Daoy (cell line): ENCODE data around the gene BICD1. TPM values are rescaled to one million over a fixed set of nuclear protein-coding genes. Genes with fewer than 3 reads are reported as not detected.

Experiments
- DNase-seq: peaks from one replicate; pipeline ENCODE4 v3.0.0-alpha.2; 2015; ENCODE audit warnings: low read depth
- total RNA-seq: library from RNA; depleted of rRNA; stranded (reverse); fragments of >200 nt; shearing (Covaris generic); gene quantifications from 2 replicates; pipeline ENCODE4 v1.2.3, GENCODE V29; 2014

BICD1 gene
- total RNA-seq, 1 experiment from 2014 or later = 14.2 TPM

DNA sequence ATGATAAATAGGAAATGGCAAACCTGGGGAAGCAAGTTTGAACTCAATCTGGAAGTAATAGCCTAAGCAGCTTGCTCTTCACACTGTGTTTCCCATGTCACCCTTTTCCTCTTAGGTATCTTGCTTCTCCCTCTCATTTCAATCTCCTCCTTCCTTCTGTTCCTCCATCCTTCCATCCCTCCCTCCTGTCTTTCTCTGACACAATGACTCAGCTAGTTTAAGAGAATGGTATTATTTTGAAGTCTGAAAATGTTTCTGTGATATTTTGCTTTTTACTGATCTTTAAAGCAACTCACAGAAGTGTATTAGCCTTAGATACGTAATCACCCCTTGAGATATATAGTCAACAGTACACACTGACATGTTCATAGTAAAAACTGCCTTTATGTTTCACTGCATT lies 236.8 kb downstream of the BICD1 start:
- DNase-seq = no peak

GRCh38 chr12:32344047-32344446 lies 237.4 kb downstream of the BICD1 start:
- no peak for DNase-seq

DNA sequence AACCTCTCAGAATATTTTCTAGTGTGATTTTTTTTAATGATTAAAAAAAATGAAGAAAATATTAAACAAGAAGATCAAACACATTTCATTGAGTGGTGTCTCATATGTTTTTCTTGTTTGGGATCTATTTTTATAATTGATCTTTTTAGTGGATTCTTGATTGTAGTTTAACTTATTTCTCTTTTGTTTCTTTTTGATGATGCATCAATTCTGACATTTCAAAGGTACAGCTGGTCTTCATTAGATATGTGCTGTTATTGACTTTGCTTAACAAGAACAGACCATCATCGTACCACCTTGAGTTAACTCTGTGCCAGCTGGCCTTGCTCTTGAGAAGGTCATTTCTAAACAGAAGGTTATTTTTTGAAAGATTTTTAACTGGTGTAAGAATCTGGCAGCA lies 246.9 kb downstream of the BICD1 start:
- DNase-seq = no peak

- DNase-seq = no peak
Measured at GRCh38 chr12:32357601-32358249, 251.1 kb downstream of the BICD1 start.

GRCh38 chr12:32360956-32361355 lies 254.3 kb downstream of the BICD1 start:
- DNase-seq = no peak

DNA sequence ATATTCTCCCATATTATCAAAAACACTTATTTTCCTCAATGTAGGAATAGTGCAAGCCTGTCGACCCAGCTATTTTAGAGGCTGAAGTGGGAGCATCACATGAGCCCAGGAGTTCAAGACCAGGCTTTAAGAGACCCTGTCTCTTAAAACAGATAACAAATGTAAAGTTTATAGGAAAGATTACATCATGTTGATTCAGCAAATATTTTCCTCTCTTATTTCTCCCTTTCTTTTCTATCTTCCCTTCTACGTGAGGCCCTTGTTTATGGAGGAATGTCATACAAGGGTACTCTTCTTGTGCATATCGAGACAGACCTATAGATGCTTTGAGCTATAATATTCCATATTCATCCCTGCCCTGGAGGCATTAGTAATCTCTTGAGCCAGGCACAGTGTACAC lies 256.2 kb downstream of the BICD1 start:
- no peak for DNase-seq

GRCh38 chr12:32365473-32366064 lies 258.9 kb downstream of the BICD1 start:
- DNase-seq = peak; percentile 80

DNA sequence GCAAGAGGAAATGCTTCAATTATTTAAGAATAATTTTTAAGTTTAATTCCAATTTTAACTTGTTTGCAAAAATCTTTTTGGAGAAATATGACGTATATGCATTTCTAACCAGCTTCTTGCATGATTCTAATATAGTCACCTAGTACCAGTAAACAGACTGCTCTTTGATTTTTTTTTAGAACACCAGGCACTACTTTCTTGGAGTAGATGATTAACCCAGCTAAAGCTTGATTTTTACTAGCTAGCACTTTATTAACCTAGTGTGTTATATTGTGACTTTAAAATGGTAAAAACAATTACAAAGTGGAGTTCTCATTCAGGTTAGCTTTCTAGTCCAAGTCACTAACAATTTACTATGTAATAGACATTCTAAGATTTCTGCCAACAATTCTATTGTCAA lies 260.1 kb downstream of the BICD1 start:
- no peak for DNase-seq

DNA sequence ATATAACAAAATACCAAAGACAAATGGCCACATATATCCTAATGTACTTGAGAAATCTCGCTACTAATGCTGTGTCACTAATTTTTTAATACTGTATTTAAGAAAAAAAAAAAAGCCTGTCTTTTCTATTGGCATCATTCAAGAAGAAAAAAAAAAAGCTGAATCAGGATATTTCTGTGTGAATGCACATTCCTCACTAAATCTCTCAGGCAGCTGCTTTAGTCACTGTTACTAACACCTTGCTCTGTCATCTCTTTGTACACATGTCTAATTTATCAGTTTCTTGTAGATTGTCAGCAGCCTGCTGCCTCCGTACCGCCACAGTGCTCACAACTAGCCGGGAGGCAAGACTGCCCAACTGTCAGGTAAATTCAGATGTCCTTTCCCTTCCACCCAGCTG lies 260.7 kb downstream of the BICD1 start:
- DNase-seq = no peak

DNA sequence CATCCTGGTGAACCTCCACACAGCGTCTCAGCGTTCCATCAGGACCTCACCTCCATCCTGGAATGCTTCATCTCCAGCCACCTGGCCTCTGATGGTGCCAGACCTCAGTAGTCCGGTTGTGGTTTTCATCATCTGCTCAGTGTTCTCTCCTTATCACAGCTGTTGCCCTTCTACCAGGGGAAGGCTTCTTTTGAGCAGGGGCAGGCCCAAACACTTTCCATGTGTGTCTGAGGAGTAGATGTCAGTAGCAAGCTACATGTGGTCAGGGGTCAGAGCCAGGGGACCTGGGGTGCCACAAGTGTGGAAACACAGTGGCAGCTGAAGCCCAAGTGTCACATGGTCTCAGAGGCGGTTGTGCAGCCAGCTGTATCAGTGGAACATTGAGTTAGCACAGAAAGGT lies 262.6 kb downstream of the BICD1 start:
- no peak for DNase-seq

DNA sequence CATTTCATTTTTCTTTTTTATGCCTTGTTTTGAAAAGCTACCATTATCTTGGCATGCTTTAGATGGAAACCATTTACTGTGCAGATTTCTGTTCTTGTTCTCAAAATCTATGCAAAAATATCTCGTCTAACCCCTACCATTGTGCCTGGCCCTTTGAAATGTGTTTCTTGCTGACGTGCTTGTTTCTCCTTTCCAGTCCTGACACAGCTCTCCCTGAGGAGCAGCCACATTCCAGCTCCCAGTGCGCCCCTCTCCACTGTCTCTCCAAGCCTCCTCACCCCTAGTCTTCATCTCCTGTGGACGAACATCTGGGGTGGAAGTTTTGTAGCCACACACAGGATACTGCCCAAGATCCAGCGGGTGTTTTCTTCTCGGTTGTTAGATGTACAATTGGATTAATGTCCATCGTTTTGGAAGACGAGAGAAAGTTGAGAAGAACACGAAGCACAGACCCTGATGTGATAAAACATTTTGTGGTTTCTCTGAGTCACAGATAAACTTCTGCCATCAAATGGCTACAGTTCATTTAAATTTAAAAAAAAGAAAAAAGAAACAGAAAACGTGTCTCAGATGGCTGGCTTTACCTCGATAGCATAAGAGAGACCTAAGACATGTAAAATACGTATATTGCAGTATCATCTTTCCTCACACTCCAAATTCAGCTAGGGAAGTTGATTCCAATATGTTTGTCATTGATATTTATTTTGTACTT lies 270.9 kb downstream of the BICD1 start:
- no peak for DNase-seq

DNA sequence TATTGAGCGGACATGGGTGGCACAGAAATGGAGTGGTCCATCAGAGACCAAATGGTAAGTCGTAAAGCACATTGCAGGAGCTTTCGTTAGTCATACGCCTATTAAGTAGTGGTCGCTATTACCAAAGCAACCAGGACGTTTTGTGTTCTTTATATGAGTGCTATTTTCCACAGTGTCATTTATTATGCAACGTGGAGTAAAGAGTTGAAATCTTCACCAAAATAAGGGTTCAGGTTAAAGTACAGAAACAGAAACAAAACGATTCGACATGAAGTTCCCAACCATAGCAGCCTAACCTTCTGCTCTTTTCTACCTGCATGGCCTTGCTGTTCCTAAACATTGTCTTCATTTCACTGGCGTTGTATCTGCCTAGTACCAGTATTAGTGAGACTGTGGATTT lies 272.6 kb downstream of the BICD1 start:
- no peak for DNase-seq

- DNase-seq = no peak
Measured at GRCh38 chr12:32379667-32380066, 273.0 kb downstream of the BICD1 start.

- DNase-seq = no peak
Measured at GRCh38 chr12:32382226-32382625, 275.6 kb downstream of the BICD1 start.

- DNase-seq = no peak
Measured at GRCh38 chr12:32390572-32391219, 284.0 kb downstream of the BICD1 start.

DNA sequence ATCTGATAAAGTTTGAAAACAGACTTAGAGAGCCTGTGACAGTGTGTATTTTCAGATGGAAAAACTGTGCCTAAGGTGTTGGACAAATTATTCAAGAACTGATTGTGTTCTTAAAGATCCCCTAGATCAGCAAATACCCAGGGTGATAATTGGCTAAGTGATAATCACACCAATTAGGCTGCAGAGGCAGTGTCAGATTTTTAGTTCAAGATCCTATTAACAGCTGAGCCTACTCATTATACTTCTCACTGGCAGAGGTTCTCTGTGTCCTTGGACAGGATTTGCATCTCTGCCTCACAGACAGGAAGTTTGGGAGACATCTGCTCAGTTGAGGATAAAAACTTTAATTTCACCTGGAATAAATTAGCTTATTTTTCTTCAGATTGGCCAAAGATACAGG lies 288.4 kb downstream of the BICD1 start:
- no peak for DNase-seq

GRCh38 chr12:32397696-32398095 lies 291.0 kb downstream of the BICD1 start:
- DNase-seq = no peak

- DNase-seq = no peak
Measured at GRCh38 chr12:32398181-32398580, 291.5 kb downstream of the BICD1 start.

- DNase-seq = no peak
Measured at GRCh38 chr12:32398816-32399369, 292.2 kb downstream of the BICD1 start.

GRCh38 chr12:32399370-32400113 lies 292.9 kb downstream of the BICD1 start, which contains the start of gene FGD4:
Gene FGD4 (plus strand): TSS chr12:32399558.
- DNase-seq = peak; percentile 94

DNA sequence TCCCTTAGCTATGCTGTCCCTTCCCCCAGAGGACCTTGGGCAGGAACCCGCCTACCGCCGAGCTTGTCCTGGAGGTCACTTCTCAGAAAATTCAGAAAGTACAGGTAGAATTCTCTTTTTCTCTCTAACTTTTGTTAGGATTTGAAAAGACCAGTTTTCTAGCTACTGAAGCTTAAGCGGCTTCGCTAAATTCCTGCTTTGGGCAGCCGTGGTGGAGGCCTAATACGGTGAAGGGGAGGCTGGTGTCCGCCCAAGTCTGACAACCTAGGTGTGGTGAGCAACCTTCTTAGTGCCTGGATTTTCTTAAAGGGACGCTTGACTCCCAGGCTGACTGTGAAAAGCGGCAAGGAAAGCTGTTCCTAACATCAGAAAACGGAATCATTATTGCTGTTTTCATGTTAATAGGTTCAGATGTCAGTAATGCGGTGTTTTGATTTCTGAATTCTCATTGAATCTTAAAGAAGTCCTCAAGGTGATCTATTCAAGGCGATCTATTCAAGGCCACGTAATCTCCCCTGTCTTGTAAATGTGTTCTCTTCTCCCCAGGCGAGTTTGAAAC lies 293.5 kb downstream of the BICD1 start:
- peak; percentile 30 for DNase-seq
